ENCODE data around the gene TFDP2. TPM values are rescaled to one million over a fixed set of nuclear protein-coding genes. Genes with fewer than 3 reads are reported as not detected.

TFDP2 gene
- total and polyA plus RNA-seq, 10 of the 15 experiments (the other 5 are each of a cell fraction or from before 2014, with no cell fraction given) = 28.3 to 100 (median 49.7) TPM

DNA sequence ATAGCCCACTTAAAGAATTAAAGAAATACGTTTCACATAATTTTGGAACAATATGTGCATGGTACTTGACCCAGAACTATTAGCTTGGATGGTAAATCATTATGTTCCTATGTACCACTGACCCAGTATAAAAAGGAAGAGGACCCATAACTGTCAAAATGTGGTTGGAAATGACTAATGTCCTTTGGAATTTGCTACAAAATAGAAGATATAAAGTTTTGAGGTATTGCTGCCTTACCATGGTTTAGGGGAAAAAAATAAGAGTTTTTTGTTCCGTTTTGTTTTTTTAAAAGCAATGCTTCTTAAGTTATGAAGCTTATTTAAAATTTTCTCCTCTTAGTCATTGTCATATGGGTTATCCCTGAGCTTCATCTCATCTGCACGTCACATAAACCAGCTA is 15.8 kb upstream of the TFDP2 start (continued):
- TF ChIP-seq E2F8 (IDR thresholded peaks at IDR 0.05; ENCODE audit: low read depth, partially characterized antibody) (no peak), SMC3 (IDR thresholded peaks at IDR 0.05; ENCODE audit: borderline replicate concordance, low read length) (no peak), ZBED1 (IDR thresholded peaks at IDR 0.05; ENCODE audit: borderline replicate concordance) (no peak), ZSCAN29 (IDR thresholded peaks at IDR 0.05) (no peak), ESRRA (IDR thresholded peaks at IDR 0.05; ENCODE audit: low read length) (no peak), ASH2L (IDR thresholded peaks at IDR 0.05; ENCODE audit: borderline replicate concordance, low read depth) (no peak)
- TF ChIP-seq, protein P1, sequence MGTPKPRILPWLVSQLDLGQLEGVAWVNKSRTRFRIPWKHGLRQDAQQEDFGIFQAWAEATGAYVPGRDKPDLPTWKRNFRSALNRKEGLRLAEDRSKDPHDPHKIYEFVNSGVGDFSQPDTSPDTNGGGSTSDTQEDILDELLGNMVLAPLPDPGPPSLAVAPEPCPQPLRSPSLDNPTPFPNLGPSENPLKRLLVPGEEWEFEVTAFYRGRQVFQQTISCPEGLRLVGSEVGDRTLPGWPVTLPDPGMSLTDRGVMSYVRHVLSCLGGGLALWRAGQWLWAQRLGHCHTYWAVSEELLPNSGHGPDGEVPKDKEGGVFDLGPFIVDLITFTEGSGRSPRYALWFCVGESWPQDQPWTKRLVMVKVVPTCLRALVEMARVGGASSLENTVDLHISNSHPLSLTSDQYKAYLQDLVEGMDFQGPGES (IDR thresholded peaks at IDR 0.05) = no peak

GRCh38 chr3:142159083-142159740 is 9.9 kb upstream of the TFDP2 start:
- in situ Hi-C loops (cut with MboI) = no loop called here
- FAIRE-seq (no peak), DNase-seq (ENCODE audit: low read depth, low spot score) (no peak), ATAC-seq (no peak)
- BruUV-seq (replicated peaks) = no TSS peak
- no peak overlapping the region for H3K27ac ChIP-seq (ENCODE audit: control insufficient read depth, insufficient read depth)
- ChIA-PET SMC1A (ENCODE audit: uncharacterized antibody, unreplicated experiment) (no interaction called here), POLR2A (no interaction called here), RAD21 (ENCODE audit: unreplicated experiment) (no interaction called here), CTCF (no interaction called here)
- H3K4me3 ChIP-seq = no peak overlapping the region
- no peak overlapping the region for H2AFZ ChIP-seq (ENCODE audit: control insufficient read depth, low read depth, low read length)
- 82% methylated on average over 4 of the region's 4 CpGs for WGBS (ENCODE audit: insufficient coverage, insufficient replicate concordance, low lambda C conversion rate, missing lambda C conversion rate)
- H3K4me1 ChIP-seq (ENCODE audit: control insufficient read depth, insufficient read depth, low read length) = no peaks in the 10 kb centered on the region
- H3K79me2 ChIP-seq (ENCODE audit: control insufficient read depth, insufficient read depth, low read length) = no peaks in the 10 kb centered on the region
- no peak overlapping the region for H3K9ac ChIP-seq (ENCODE audit: control insufficient read depth, insufficient read depth, low read length)
- H3K27me3 ChIP-seq (replicated peaks in 1 of 2; ENCODE audit: control insufficient read depth in 2 of 2, insufficient read depth in 2 of 2, low read length in 1 of 2) = no peaks in the 10 kb centered on the region
- intact Hi-C loops (cut with micrococcal nuclease; ENCODE audit: unreplicated experiment) = no loop called here
- no peaks in the 10 kb centered on the region for H3K36me3 ChIP-seq (ENCODE audit: control insufficient read depth in 2 of 2, insufficient read depth in 2 of 2, low read length in 1 of 2)
- H4K20me1 ChIP-seq (ENCODE audit: control insufficient read depth, insufficient read depth) = no peaks in the 10 kb centered on the region
- no peak overlapping the region for H3K4me2 ChIP-seq (ENCODE audit: control insufficient read depth, insufficient read depth)
- no peaks in the 10 kb centered on the region for H3K9me3 ChIP-seq (replicated peaks; ENCODE audit: control insufficient read depth, insufficient read depth, low read length)
- TF ChIP-seq IKZF1 (conservative IDR thresholded peaks at IDR 0.05) (no peak), BCL3 (IDR thresholded peaks at IDR 0.05; ENCODE audit: borderline replicate concordance, insufficient read depth, low read depth, low read length, poor library complexity, severe bottlenecking) (no peak), JUNB (IDR thresholded peaks at IDR 0.05) (no peak), POLR2AphosphoS2 (IDR thresholded peaks at IDR 0.05; ENCODE audit: low read depth, low read length) (no peak), ZNF274 (IDR thresholded peaks at IDR 0.05; ENCODE audit: insufficient read depth, insufficient read length) (no peak)
- TF ChIP-seq, protein P2, sequence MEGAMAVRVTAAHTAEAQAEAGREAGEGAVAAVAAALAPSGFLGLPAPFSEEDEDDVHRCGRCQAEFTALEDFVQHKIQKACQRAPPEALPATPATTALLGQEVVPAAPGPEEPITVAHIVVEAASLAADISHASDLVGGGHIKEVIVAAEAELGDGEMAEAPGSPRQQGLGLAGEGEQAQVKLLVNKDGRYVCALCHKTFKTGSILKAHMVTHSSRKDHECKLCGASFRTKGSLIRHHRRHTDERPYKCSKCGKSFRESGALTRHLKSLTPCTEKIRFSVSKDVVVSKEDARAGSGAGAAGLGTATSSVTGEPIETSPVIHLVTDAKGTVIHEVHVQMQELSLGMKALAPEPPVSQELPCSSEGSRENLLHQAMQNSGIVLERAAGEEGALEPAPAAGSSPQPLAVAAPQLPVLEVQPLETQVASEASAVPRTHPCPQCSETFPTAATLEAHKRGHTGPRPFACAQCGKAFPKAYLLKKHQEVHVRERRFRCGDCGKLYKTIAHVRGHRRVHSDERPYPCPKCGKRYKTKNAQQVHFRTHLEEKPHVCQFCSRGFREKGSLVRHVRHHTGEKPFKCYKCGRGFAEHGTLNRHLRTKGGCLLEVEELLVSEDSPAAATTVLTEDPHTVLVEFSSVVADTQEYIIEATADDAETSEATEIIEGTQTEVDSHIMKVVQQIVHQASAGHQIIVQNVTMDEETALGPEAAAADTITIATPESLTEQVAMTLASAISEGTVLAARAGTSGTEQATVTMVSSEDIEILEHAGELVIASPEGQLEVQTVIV (IDR thresholded peaks at IDR 0.05; ENCODE audit: borderline replicate concordance, partially characterized antibody) = no peak
